ENCODE results near the gene SORBS2.

DNA sequence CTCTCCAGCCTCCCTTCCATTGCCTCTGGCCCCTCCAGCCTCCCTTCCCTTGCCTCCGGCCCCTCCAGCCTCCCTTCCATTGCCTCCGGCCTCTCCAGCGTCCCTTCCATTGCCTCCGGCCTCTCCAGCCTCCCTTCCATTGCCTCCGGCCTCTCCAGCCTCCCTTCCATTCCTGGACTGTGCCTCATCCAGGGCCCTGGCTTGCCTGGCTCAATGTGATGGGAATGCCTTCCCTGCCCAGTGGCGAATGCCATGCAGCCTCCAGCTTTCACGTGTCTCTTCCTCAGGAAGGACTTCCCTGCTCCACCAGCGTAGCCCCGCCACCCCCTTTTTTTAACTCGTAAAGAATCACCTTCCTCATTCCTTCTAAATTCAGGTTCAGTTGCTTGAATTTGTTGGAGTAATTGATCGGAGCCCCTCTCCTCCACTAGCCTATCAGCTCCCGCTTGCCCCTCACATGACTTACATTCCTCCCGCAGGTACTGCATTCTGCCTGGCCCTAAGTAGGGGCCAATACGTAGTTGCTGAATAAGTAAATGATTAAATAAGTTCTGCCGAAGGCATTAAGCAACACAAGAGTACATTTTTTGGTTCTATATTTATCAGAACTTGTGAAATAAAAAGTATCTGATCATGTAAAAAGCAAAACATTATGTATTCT, 30.3 kb downstream of the SORBS2 start:
- TF ChIP-seq, protein P1, sequence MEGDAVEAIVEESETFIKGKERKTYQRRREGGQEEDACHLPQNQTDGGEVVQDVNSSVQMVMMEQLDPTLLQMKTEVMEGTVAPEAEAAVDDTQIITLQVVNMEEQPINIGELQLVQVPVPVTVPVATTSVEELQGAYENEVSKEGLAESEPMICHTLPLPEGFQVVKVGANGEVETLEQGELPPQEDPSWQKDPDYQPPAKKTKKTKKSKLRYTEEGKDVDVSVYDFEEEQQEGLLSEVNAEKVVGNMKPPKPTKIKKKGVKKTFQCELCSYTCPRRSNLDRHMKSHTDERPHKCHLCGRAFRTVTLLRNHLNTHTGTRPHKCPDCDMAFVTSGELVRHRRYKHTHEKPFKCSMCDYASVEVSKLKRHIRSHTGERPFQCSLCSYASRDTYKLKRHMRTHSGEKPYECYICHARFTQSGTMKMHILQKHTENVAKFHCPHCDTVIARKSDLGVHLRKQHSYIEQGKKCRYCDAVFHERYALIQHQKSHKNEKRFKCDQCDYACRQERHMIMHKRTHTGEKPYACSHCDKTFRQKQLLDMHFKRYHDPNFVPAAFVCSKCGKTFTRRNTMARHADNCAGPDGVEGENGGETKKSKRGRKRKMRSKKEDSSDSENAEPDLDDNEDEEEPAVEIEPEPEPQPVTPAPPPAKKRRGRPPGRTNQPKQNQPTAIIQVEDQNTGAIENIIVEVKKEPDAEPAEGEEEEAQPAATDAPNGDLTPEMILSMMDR (IDR thresholded peaks at IDR 0.05), result no peak
- TF ChIP-seq NFATC4 (CRISPR knock-in tag; IDR thresholded peaks at IDR 0.05) (no peak), ATF2 (CRISPR knock-in tag; IDR thresholded peaks at IDR 0.05; ENCODE audit: borderline replicate concordance, low read depth) (no peak), TCF7 (CRISPR knock-in tag; IDR thresholded peaks at IDR 0.05; ENCODE audit: low read depth) (no peak), RELA (CRISPR knock-in tag; IDR thresholded peaks at IDR 0.05; ENCODE audit: borderline replicate concordance) (no peak), MAX (CRISPR knock-in tag; IDR thresholded peaks at IDR 0.05) (no peak), ZNF396 (CRISPR knock-in tag; IDR thresholded peaks at IDR 0.05; ENCODE audit: borderline replicate concordance) (no peak), ZNF263 (CRISPR knock-in tag; IDR thresholded peaks at IDR 0.05; ENCODE audit: low read depth) (no peak), SMAD3 (CRISPR knock-in tag; IDR thresholded peaks at IDR 0.05; ENCODE audit: borderline replicate concordance) (no peak), JUN (CRISPR knock-in tag; IDR thresholded peaks at IDR 0.05) (no peak), FOXK1 (CRISPR knock-in tag; IDR thresholded peaks at IDR 0.05) (no peak)
- TF ChIP-seq, protein P2, sequence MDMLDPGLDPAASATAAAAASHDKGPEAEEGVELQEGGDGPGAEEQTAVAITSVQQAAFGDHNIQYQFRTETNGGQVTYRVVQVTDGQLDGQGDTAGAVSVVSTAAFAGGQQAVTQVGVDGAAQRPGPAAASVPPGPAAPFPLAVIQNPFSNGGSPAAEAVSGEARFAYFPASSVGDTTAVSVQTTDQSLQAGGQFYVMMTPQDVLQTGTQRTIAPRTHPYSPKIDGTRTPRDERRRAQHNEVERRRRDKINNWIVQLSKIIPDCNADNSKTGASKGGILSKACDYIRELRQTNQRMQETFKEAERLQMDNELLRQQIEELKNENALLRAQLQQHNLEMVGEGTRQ (CRISPR knock-in tag; IDR thresholded peaks at IDR 0.05), result peak; percentile 51
- TF ChIP-seq, protein P3, sequence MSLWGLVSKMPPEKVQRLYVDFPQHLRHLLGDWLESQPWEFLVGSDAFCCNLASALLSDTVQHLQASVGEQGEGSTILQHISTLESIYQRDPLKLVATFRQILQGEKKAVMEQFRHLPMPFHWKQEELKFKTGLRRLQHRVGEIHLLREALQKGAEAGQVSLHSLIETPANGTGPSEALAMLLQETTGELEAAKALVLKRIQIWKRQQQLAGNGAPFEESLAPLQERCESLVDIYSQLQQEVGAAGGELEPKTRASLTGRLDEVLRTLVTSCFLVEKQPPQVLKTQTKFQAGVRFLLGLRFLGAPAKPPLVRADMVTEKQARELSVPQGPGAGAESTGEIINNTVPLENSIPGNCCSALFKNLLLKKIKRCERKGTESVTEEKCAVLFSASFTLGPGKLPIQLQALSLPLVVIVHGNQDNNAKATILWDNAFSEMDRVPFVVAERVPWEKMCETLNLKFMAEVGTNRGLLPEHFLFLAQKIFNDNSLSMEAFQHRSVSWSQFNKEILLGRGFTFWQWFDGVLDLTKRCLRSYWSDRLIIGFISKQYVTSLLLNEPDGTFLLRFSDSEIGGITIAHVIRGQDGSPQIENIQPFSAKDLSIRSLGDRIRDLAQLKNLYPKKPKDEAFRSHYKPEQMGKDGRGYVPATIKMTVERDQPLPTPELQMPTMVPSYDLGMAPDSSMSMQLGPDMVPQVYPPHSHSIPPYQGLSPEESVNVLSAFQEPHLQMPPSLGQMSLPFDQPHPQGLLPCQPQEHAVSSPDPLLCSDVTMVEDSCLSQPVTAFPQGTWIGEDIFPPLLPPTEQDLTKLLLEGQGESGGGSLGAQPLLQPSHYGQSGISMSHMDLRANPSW (CRISPR knock-in tag; conservative IDR thresholded peaks at IDR 0.05; ENCODE audit: low read depth), result no peak

All from WTC11 (cell line).